Heart right ventricle (tissue), 16 donors: Measurements from ENCODE around the gene SLC22A4. TPM values are rescaled to one million over a fixed set of nuclear protein-coding genes. Genes with fewer than 3 reads are reported as not detected.

Source experiments
- ATAC-seq, 8 donors: fragments of 200-7000 bp; cut with Tn5 transposase; one replicate each; pipeline ENCODE4 v1.9.1; 2020; ENCODE audit warnings: mild to moderate bottlenecking in 8 of 8, moderate library complexity in 8 of 8, moderate number of reproducible peaks in 1 of 8
- DNase-seq, 2 donors: peaks; one replicate each; pipeline ENCODE4 v3.0.0-alpha.2; 2020
- H3K27ac ChIP-seq, 10 donors: fragments of 200-600 bp; sonication (generic) in 2 of 10; one replicate each; pipeline versions ENCODE4 v1.5.0 to v1.8.0; 2020 to 2022; ENCODE audit warnings: mild to moderate bottlenecking in 3 of 10
- H3K27me3 ChIP-seq, 7 donors: fragments of 200-600 bp; one replicate each; pipeline ENCODE4 v1.8.0; 2021 to 2022; ENCODE audit warnings: mild to moderate bottlenecking in 2 of 7
- H3K36me3 ChIP-seq, 9 donors: fragments of 200-600 bp; sonication (generic) in 1 of 9; one replicate each; pipeline versions ENCODE4 v1.5.0 to v1.8.0; 2020 to 2022; ENCODE audit warnings: mild to moderate bottlenecking in 2 of 9
- H3K4me1 ChIP-seq, 9 donors: fragments of 200-600 bp; sonication (generic) in 1 of 9; one replicate each; pipeline versions ENCODE4 v1.5.0 to v1.8.0; 2020 to 2022; ENCODE audit warnings: mild to moderate bottlenecking in 4 of 9
- H3K4me3 ChIP-seq, 10 donors: fragments of 200-600 bp; sonication (generic) in 2 of 10; one replicate each; pipeline versions ENCODE4 v1.5.0 to v1.8.0; 2020 to 2022; ENCODE audit warnings: mild to moderate bottlenecking in 7 of 10, moderate library complexity in 2 of 10
- H3K9me3 ChIP-seq, 11 donors: fragments of 200-600 bp in 10 of 11; sonication (generic) in 2 of 11; one replicate each; pipeline versions ENCODE4 v1.5.0 to v1.8.0; 2013 to 2022; ENCODE audit warnings: mild to moderate bottlenecking in 2 of 11, control low read depth in 1 of 11, moderate library complexity in 1 of 11
- CTCF ChIP-seq, 9 donors: fragments of 200-600 bp; sonication (generic) in 2 of 9; IDR thresholded peaks; one replicate each; pipeline versions ENCODE4 v1.5.0 to v1.8.0; 2021 to 2022; ENCODE audit warnings: antibody characterized with exemption in 9 of 9, mild to moderate bottlenecking in 5 of 9, moderate library complexity in 1 of 9
- WGBS, 2 donors: extraction: QIAGEN DNeasy Blood & Tissue Kit; methylation state at CpG; one replicate each; pipeline ENCODE4 v1.1.7; 2013; ENCODE audit warnings: inconsistent platforms in 1 of 2; 5-methylcytosine and 5-hydroxymethylcytosine counted together
- intact Hi-C, 10 donors: fragments of 100-400 bp; cut with DNase I; formaldehyde crosslinking; loops; one replicate each; pipeline versions ENCODE4 v1.11.1 to v1.14.2; 2022
- polyA plus RNA-seq, 2 donors: library from polyadenylated mRNA; stranded (reverse); fragments of 200-250 nt; gene quantifications; one replicate each; pipeline ENCODE4 v1.2.3, GENCODE V29; 2013
- total RNA-seq, 10 donors: library from RNA; stranded (reverse); fragmentation: NEBNext Ultra II Directional in 3 of 10; extraction: Animal tissue kit (Norgen Biotek cat#: 25700) in 3 of 10; gene quantifications; one replicate each; pipeline versions ENCODE4 v1.2.1 to v1.2.4, GENCODE V29; 2021 to 2023
- donor health status: Arrhythmogenic right ventricular cardiomyopathy.
- donor health status: ischemic (EF 13 %, LVEDD 7.1; RV severe dilation, severe dysfunction).
- donor health status: healthy with polysubstance abuse.
- donor health status: DM: no; HTN: yes; CAD: no.
- donor health status: DM: no; HTN: no; CAD: no.
- donor health status: ischemic (EF 25% LVEDD 6.9; RV normal size, moderate dysfunction).
- donor health status: ischemic (EF 25% LVEDD 5.7; RV mildly dilated, moderate dysfunction).
- donor health status: healthy.
- donor health status: DM: yes; HTN: yes; CAD: no.
- donor health status: Ischemic cardiomyopathy.
- donor health status: ischemic (EF 35%, LVEDD 5.7; RV mildly dilated, moderate dysfunction).
- donor health status: nonischemic (EF 11% LVEDD 7.7; RV severe dilation, severe dysfunction).
- donor health status: DM: yes; HTN: yes; CAD: no.
- donor health status: PGD.
- donor health status: ischemic (EF 29% LVEDD 5.4; RV normal size, mild dysfunction).
- donor health status: nonischemic (EF 23%, LVEDD 6.1; RV moderate dilation, normal function).

SLC22A4 gene
- total and polyA plus RNA-seq, 12 donors = 0.39 to 9.0 (median 2.1) TPM

- no peaks in the 10 kb centered on the region for H3K9me3 ChIP-seq
- WGBS, 2 donors = 71 to 74% methylated on average over 6 of the region's 6 CpGs
- H3K4me1 ChIP-seq = peaks cover 20 to 76% (median 48%) of the 10 kb centered on the region in 9 donors
- ATAC-seq (no peak), DNase-seq (peak in 1 of 2 donors; percentile 4)
- no peak overlapping the region for H3K4me3 ChIP-seq
- TF ChIP-seq CTCF (IDR thresholded peaks at IDR 0.05) = no peak
- H3K27me3 ChIP-seq = peaks cover 0 to 24% (median 0%) of the 10 kb centered on the region in 7 donors
- intact Hi-C loops = loop anchor here in 1 of 10 donors (10.0 kb wide), 1 partner anchor 245 kb away; no protein-coding TSS in a partner anchor
- peak overlapping the region in 6 of 10 donors; percentile 2 to 73 (median 56) for H3K27ac ChIP-seq
- no peaks in the 10 kb centered on the region for H3K36me3 ChIP-seq
Observed at GRCh38 chr5:132260051-132260450, 34.1 kb upstream of the SLC22A4 start.

GRCh38 chr5:132260714-132261551 lies 33.3 kb upstream of the SLC22A4 start:
- Histone ChIP-seq H3K27ac (peak overlapping the region in 5 of 10 donors; percentile 23 to 65 (median 35)), H3K27me3 (peaks cover 0 to 24% (median 0%) of the 10 kb centered on the region in 7 donors), H3K4me3 (no peak overlapping the region), H3K9me3 (no peaks in the 10 kb centered on the region), H3K4me1 (peaks cover 24 to 78% (median 53%) of the 10 kb centered on the region in 9 donors), H3K36me3 (no peaks in the 10 kb centered on the region)
- DNase-seq (peak; percentile 39 to 74), ATAC-seq (peak in 4 of 8 donors; percentile 38 to 60 (median 52))
- intact Hi-C loops = loop anchor here in 1 of 10 donors (10.0 kb wide), 1 partner anchor 244 kb away; no protein-coding TSS in a partner anchor
- WGBS, 2 donors = 41 to 59% methylated on average over 6 of the region's 6 CpGs
- no peak for TF ChIP-seq CTCF (IDR thresholded peaks at IDR 0.05)

GRCh38 chr5:132261881-132262845 lies 32.0 kb upstream of the SLC22A4 start:
- ATAC-seq (no peak), DNase-seq (no peak)
- no peak overlapping the region for H3K27ac ChIP-seq
- no peak overlapping the region for H3K4me3 ChIP-seq
- intact Hi-C loops = loop anchor here in 1 of 10 donors (10.0 kb wide), 1 partner anchor 243 kb away; no protein-coding TSS in a partner anchor
- no peak for TF ChIP-seq CTCF (IDR thresholded peaks at IDR 0.05)
- 92 to 97% methylated on average over 7 of the region's 7 CpGs for WGBS, 2 donors
- peaks cover 29 to 82% (median 56%) of the 10 kb centered on the region in 9 donors for H3K4me1 ChIP-seq
- H3K9me3 ChIP-seq = no peaks in the 10 kb centered on the region
- H3K27me3 ChIP-seq = peaks cover 0 to 13% (median 0%) of the 10 kb centered on the region in 7 donors
- peaks cover 0 to 7% (median 0%) of the 10 kb centered on the region in 9 donors for H3K36me3 ChIP-seq
